Glutamatergic neuron (in vitro differentiated cells): ENCODE data around the gene HOXB6. TPM values are rescaled to one million over a fixed set of nuclear protein-coding genes. Genes with fewer than 3 reads are reported as not detected.

Source experiments
- DNase-seq: peaks from one replicate; pipeline ENCODE4 v3.0.0; 2022
- H3K27ac Mint-ChIP-seq: one replicate; pipeline ENCODE4 v1.8.0; 2020; ENCODE audit warnings: mild to moderate bottlenecking, mixed read lengths, inconsistent platforms; ENCODE audit not compliant: unreplicated experiment
- H3K27me3 Mint-ChIP-seq: one replicate; pipeline ENCODE4 v1.8.0; 2020; ENCODE audit warnings: mild to moderate bottlenecking, moderate library complexity, mixed read lengths, inconsistent platforms; ENCODE audit not compliant: unreplicated experiment
- H3K36me3 Mint-ChIP-seq: one replicate; pipeline ENCODE4 v1.8.0; 2020; ENCODE audit warnings: mild to moderate bottlenecking, mixed read lengths, inconsistent platforms; ENCODE audit not compliant: unreplicated experiment
- H3K4me1 Mint-ChIP-seq: one replicate; pipeline ENCODE4 v1.8.0; 2020; ENCODE audit warnings: mild to moderate bottlenecking, low read depth, mixed read lengths, inconsistent platforms; ENCODE audit not compliant: unreplicated experiment
- H3K4me3 Mint-ChIP-seq: one replicate; pipeline ENCODE4 v1.8.0; 2020; ENCODE audit warnings: mild to moderate bottlenecking, mixed read lengths, inconsistent platforms; ENCODE audit not compliant: unreplicated experiment
- H3K9me3 Mint-ChIP-seq: one replicate; pipeline ENCODE4 v1.8.0; 2020; ENCODE audit warnings: mild to moderate bottlenecking, moderate library complexity, mixed read lengths, inconsistent platforms; ENCODE audit not compliant: unreplicated experiment
- total RNA-seq: library from RNA; stranded (reverse); fragmentation: NEBNext Ultra II Directional; extraction: Animal tissue kit (Norgen Biotek cat#: 25700); gene quantifications from one replicate; pipeline ENCODE4 v1.2.1, GENCODE V29; 2021; ENCODE audit not compliant: unreplicated experiment
- TF ChIP-seq, protein P1 (sequence below): fragments of 200-600 bp; sonication (generic); IDR thresholded peaks from one replicate; pipeline ENCODE4 v1.5.0; 2021; ENCODE audit not compliant: partially characterized antibody, unreplicated experiment

HOXB6 gene
- total RNA-seq, 1 donor from 2014 or later: not detected

- DNase-seq: no peak
- no peak overlapping the region for H3K27ac Mint-ChIP-seq
- TF ChIP-seq, protein P1, sequence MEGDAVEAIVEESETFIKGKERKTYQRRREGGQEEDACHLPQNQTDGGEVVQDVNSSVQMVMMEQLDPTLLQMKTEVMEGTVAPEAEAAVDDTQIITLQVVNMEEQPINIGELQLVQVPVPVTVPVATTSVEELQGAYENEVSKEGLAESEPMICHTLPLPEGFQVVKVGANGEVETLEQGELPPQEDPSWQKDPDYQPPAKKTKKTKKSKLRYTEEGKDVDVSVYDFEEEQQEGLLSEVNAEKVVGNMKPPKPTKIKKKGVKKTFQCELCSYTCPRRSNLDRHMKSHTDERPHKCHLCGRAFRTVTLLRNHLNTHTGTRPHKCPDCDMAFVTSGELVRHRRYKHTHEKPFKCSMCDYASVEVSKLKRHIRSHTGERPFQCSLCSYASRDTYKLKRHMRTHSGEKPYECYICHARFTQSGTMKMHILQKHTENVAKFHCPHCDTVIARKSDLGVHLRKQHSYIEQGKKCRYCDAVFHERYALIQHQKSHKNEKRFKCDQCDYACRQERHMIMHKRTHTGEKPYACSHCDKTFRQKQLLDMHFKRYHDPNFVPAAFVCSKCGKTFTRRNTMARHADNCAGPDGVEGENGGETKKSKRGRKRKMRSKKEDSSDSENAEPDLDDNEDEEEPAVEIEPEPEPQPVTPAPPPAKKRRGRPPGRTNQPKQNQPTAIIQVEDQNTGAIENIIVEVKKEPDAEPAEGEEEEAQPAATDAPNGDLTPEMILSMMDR: no peak
- H3K4me3 Mint-ChIP-seq: no peak overlapping the region
- peaks cover 46% of the 10 kb centered on the region for H3K27me3 Mint-ChIP-seq
- H3K4me1 Mint-ChIP-seq: no peaks in the 10 kb centered on the region
- no peaks in the 10 kb centered on the region for H3K36me3 Mint-ChIP-seq
- H3K9me3 Mint-ChIP-seq: peaks cover 18% of the 10 kb centered on the region
Observed at GRCh38 chr17:48601539-48602425, 3.0 kb downstream of the HOXB6 start.

- no peak for DNase-seq
- peaks cover 2% of the 10 kb centered on the region for H3K4me1 Mint-ChIP-seq
- H3K4me3 Mint-ChIP-seq: no peak overlapping the region
- no peaks in the 10 kb centered on the region for H3K36me3 Mint-ChIP-seq
- TF ChIP-seq, protein P1: no peak
- H3K9me3 Mint-ChIP-seq: peaks cover 13% of the 10 kb centered on the region
- peaks cover 46% of the 10 kb centered on the region for H3K27me3 Mint-ChIP-seq
- H3K27ac Mint-ChIP-seq: no peak overlapping the region
Observed at GRCh38 chr17:48601207-48601538, 3.6 kb downstream of the HOXB6 start.

DNA sequence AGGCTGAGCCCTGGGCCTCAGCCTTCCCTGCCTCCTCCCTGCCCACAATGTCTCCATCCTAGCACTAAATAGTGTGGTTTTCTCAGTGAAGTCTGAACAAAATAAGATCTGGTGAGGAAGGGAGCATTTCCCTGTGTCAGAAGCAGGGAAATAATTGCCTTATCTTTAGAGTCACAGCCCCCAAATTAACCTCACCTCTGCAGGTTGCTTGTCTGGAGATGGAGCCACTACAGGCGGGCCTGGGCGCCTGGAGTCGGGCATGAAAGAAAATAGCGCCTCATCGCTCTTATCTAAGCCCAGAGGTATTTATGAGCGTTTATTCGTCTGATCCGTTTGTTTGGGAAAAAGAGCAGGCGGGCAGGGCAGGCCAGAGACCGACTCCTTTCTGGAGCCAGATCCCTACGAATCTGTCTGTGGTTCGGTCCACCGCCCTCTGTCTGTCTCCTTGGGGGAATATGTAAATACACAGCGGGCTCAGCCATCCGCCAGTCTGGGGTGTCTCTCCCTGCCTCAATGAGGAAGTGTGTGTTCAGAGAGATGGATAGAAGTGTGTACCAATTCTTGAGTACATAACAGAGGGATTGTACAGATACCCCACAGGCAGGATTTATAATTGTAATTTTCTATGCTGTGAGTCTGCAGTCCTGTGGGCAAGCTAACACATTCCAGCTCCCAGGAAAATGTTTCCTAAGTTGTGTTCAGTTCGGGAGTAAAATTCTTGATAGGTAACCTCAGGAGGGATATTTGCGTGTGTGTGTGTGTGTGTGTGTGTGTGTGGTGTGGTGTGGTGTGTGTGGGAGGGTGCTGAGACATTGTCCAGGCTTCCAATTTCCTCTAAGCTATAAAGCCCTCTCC, 4.3 kb downstream of the HOXB6 start:
- no peak for DNase-seq
- H3K27me3 Mint-ChIP-seq: peaks cover 48% of the 10 kb centered on the region
- H3K36me3 Mint-ChIP-seq: no peaks in the 10 kb centered on the region
- H3K27ac Mint-ChIP-seq: no peak overlapping the region
- peaks cover 2% of the 10 kb centered on the region for H3K4me1 Mint-ChIP-seq
- H3K4me3 Mint-ChIP-seq: no peak overlapping the region
- H3K9me3 Mint-ChIP-seq: peaks cover 13% of the 10 kb centered on the region
- TF ChIP-seq, protein P1: no peak

DNA sequence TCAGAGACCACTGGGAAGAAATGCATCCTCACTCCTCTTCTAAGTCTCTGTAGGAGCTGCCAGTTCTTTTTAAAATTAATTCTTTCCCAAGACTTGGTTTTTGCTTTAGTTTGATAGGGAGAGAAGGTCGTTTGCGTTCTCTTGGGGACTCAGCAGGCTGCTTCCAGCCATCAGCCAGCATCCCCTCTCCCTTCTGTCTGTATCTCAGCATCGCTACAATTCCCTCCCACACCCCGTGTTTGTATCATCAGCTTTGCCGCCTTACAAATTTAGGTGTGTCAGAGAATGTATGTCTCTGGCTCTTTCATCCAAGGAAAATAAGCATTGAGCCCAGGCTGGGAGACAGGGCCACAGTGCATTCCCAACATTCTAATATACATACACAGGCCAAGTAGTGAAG, 5.4 kb downstream of the HOXB6 start:
- TF ChIP-seq, protein P1: no peak
- Mint-ChIP-seq H3K9me3 (peaks cover 8% of the 10 kb centered on the region), H3K27ac (no peak overlapping the region), H3K4me3 (no peak overlapping the region), H3K27me3 (peaks cover 54% of the 10 kb centered on the region), H3K4me1 (peaks cover 2% of the 10 kb centered on the region), H3K36me3 (no peaks in the 10 kb centered on the region)
- no peak for DNase-seq

DNA sequence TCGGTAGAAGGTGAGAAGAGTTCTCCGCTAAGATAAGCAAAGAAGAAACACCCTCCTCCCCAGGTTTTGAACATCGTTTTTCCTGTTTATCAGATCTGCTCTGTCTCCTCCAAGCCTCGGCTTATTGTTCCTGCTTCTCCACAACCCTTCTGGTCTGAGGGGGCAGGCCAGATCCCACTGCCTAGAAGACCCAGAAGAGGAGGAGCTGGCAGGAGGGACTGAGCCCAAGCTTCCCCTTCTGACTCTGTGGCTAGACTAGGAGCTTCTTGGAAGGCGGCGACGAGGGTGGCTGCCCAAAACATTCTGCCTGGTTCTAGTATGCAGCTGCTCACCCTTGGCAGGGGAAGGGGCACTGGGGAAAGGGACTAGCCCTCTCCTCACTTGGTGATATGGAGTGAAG, 6.0 kb downstream of the HOXB6 start:
- Mint-ChIP-seq H3K27me3 (peaks cover 53% of the 10 kb centered on the region), H3K4me1 (peaks cover 2% of the 10 kb centered on the region), H3K36me3 (no peaks in the 10 kb centered on the region), H3K9me3 (peaks cover 8% of the 10 kb centered on the region), H3K27ac (no peak overlapping the region), H3K4me3 (no peak overlapping the region)
- TF ChIP-seq, protein P1: no peak
- no peak for DNase-seq
